Uterus (tissue), 4 donors: Measurements from ENCODE around the gene PRR19. TPM values are rescaled to one million over a fixed set of nuclear protein-coding genes. Genes with fewer than 3 reads are reported as not detected.
A peak's percentile ranks its signal among the peaks of the same experiment; 100 is the strongest.

Experiments
- DNase-seq, 2 donors: peaks; one replicate each; pipeline ENCODE4 v3.0.0-alpha.2; 2019 to 2020
- H3K27ac ChIP-seq, 2 donors: fragments of 200-600 bp; sonication (generic); 1 replicate in 1 of 2; 2 replicates in 1 of 2; pipeline ENCODE4 v1.5.1; 2016 to 2018
- H3K27me3 ChIP-seq, 2 donors: fragments of 200-600 bp; sonication (generic); one replicate each; pipeline ENCODE4 v1.5.1; 2018 to 2019; ENCODE audit warnings: control low read depth in 1 of 2
- H3K36me3 ChIP-seq, 2 donors: fragments of 200-600 bp; sonication (generic); one replicate each; pipeline ENCODE4 v1.5.1; 2019; ENCODE audit warnings: control low read depth in 1 of 2
- H3K4me1 ChIP-seq, 2 donors: fragments of 200-600 bp; sonication (generic); one replicate each; pipeline ENCODE4 v1.5.1; 2018 to 2019; ENCODE audit warnings: control low read depth in 1 of 2
- H3K4me3 ChIP-seq, 2 donors: fragments of 200-600 bp; sonication (generic); 1 replicate in 1 of 2; 2 replicates in 1 of 2; pipeline ENCODE4 v1.5.1; 2018 to 2019; ENCODE audit warnings: mild to moderate bottlenecking in 1 of 2
- H3K9me3 ChIP-seq, 2 donors: fragments of 200-600 bp; sonication (generic); one replicate each; pipeline ENCODE4 v1.5.1; 2019; ENCODE audit warnings: control low read depth in 1 of 2
- CTCF ChIP-seq, 4 experiments: fragments of 200-600 bp in 2 of 4; fragments of 450-650 bp in 2 of 4; sonication (generic) in 2 of 4; IDR thresholded peaks; one replicate each; pipeline ENCODE4 v1.5.1; 2016 to 2019; ENCODE audit warnings: antibody characterized with exemption in 4 of 4, mild to moderate bottlenecking in 2 of 4, moderate library complexity in 1 of 4
- POLR2A ChIP-seq, 2 donors: fragments of 450-650 bp; IDR thresholded peaks; one replicate each; pipeline ENCODE4 v1.6.1; 2016; ENCODE audit warnings: antibody characterized with exemption in 2 of 2, mild to moderate bottlenecking in 1 of 2, moderate library complexity in 1 of 2
- intact Hi-C: fragments of 100-400 bp; cut with DNase I; formaldehyde crosslinking; loops from one replicate; pipeline ENCODE4 v1.15.1; 2023; ENCODE audit warnings: low total_unique reads
- total RNA-seq, 4 donors: library from RNA; depleted of rRNA in 3 of 4; stranded (reverse); fragments of >200 nt in 3 of 4; gene quantifications; one replicate each; pipeline versions ENCODE4 v1.1.0 to v1.2.4, GENCODE V29; 2014 to 2023
- donor health status: DM: yes; HTN: yes; CAD: no.

The PRR19 gene
- total RNA-seq, 4 donors from 2014 or later: 0.14 TPM; not detected in 3

GRCh38 chr19:42270346-42271044 is 31.4 kb upstream of the PRR19 start:
- H3K4me3 ChIP-seq: peak overlapping the region; percentile 67 to 75
- peak overlapping the region; percentile 91 to 95 for H3K27ac ChIP-seq
- peak; percentile 53 to 60 for DNase-seq
- no peaks in the 10 kb centered on the region for H3K36me3 ChIP-seq
- H3K27me3 ChIP-seq: no peaks in the 10 kb centered on the region
- intact Hi-C loops: no loop called here
- H3K9me3 ChIP-seq: no peaks in the 10 kb centered on the region
- H3K4me1 ChIP-seq: peaks cover 5 to 16% of the 10 kb centered on the region in 2 donors
- TF ChIP-seq CTCF (IDR thresholded peaks at IDR 0.05): no peak
- TF ChIP-seq POLR2A (IDR thresholded peaks at IDR 0.05): no peak

GRCh38 chr19:42271045-42271419 is 30.9 kb upstream of the PRR19 start:
- Histone ChIP-seq H3K4me3 (peak overlapping the region; percentile 67 to 75), H3K27me3 (no peaks in the 10 kb centered on the region), H3K36me3 (no peaks in the 10 kb centered on the region), H3K9me3 (no peaks in the 10 kb centered on the region), H3K27ac (peak overlapping the region; percentile 91 to 95), H3K4me1 (peaks cover 5 to 16% of the 10 kb centered on the region in 2 donors)
- TF ChIP-seq CTCF (IDR thresholded peaks at IDR 0.05) (no peak), POLR2A (IDR thresholded peaks at IDR 0.05) (no peak)
- intact Hi-C loops: no loop called here
- no peak for DNase-seq

GRCh38 chr19:42271861-42272534 is 29.9 kb upstream of the PRR19 start:
- H3K36me3 ChIP-seq: no peaks in the 10 kb centered on the region
- peak in 1 of 2 donors; percentile 19 for DNase-seq
- peaks cover 5 to 16% of the 10 kb centered on the region in 2 donors for H3K4me1 ChIP-seq
- H3K4me3 ChIP-seq: no peak overlapping the region
- TF ChIP-seq POLR2A (IDR thresholded peaks at IDR 0.05) (no peak), CTCF (IDR thresholded peaks at IDR 0.05) (no peak)
- intact Hi-C loops: no loop called here
- H3K9me3 ChIP-seq: no peaks in the 10 kb centered on the region
- H3K27me3 ChIP-seq: no peaks in the 10 kb centered on the region
- H3K27ac ChIP-seq: no peak overlapping the region

- Histone ChIP-seq H3K9me3 (no peaks in the 10 kb centered on the region), H3K27ac (no peak overlapping the region), H3K4me1 (peaks cover 5 to 18% of the 10 kb centered on the region in 2 donors), H3K27me3 (no peaks in the 10 kb centered on the region), H3K36me3 (no peaks in the 10 kb centered on the region), H3K4me3 (no peak overlapping the region)
- TF ChIP-seq POLR2A (IDR thresholded peaks at IDR 0.05) (no peak), CTCF (IDR thresholded peaks at IDR 0.05) (no peak)
- intact Hi-C loops: no loop called here
- DNase-seq: no peak
Measured at GRCh38 chr19:42272535-42272897, 29.4 kb upstream of the PRR19 start.

- no peaks in the 10 kb centered on the region for H3K9me3 ChIP-seq
- TF ChIP-seq POLR2A (IDR thresholded peaks at IDR 0.05) (no peak), CTCF (IDR thresholded peaks at IDR 0.05) (no peak)
- H3K36me3 ChIP-seq: no peaks in the 10 kb centered on the region
- intact Hi-C loops: no loop called here
- H3K4me1 ChIP-seq: peaks cover 5 to 23% of the 10 kb centered on the region in 2 donors
- no peaks in the 10 kb centered on the region for H3K27me3 ChIP-seq
- DNase-seq: no peak
- no peak overlapping the region for H3K4me3 ChIP-seq
- no peak overlapping the region for H3K27ac ChIP-seq
Measured at GRCh38 chr19:42272989-42273406, 28.9 kb upstream of the PRR19 start.
